IMR-90 (cell line): ENCODE data around the gene SLC12A4. TPM values are rescaled to one million over a fixed set of nuclear protein-coding genes. Genes with fewer than 3 reads are reported as not detected.

ENCODE experiments used
- ATAC-seq: fragments of 200-7000 bp; cut with Tn5 transposase; 2 replicates; pipeline ENCODE4 v1.9.1; 2020; ENCODE audit warnings: low read depth, mild to moderate bottlenecking, moderate library complexity
- BruUV-seq: library from RNA; stranded (reverse); fragments of 400-500 nt; replicated peaks from 2 replicates; lab custom pipeline; 2021; lab: Mats Ljungman, UMichigan
- CTCF ChIA-PET: fragments of 300-600 bp; formaldehyde crosslinking; extraction: SDS; loops from one replicate; lab custom pipeline; 2021; ENCODE audit warnings: antibody characterized with exemption; lab: Yijun Ruan, JAX
- POLR2A ChIA-PET: fragments of 300-600 bp; sonication (Branson Sonifier 250); formaldehyde crosslinking; loops from one replicate; lab custom pipeline; 2022; ENCODE audit warnings: antibody characterized with exemption; ENCODE audit not compliant: unreplicated experiment; lab: Charles Lee
- DNase-seq: peaks from one replicate; pipeline ENCODE4 v3.0.0; 2013
- H2AFZ ChIP-seq: replicated peaks from 2 replicates; pipeline ENCODE3; 2013; ENCODE audit warnings: low read length, mild to moderate bottlenecking; ENCODE audit not compliant: poor library complexity
- H2AK5ac ChIP-seq: 2 replicates; pipeline ENCODE4 v1.6.1; 2013; ENCODE audit warnings: low read depth, low read length, inconsistent platforms
- H2AK9ac ChIP-seq: replicated peaks from 2 replicates; pipeline ENCODE3; 2013; ENCODE audit warnings: mild to moderate bottlenecking, low read depth, low read length, moderate library complexity; ENCODE audit not compliant: poor library complexity
- H2BK120ac ChIP-seq: 2 replicates; pipeline ENCODE4 v1.6.1; 2013; ENCODE audit warnings: low read depth, low read length, inconsistent platforms
- H2BK15ac ChIP-seq: 3 replicates; pipeline ENCODE4 v1.6.1; 2013; ENCODE audit warnings: low read depth, low read length, inconsistent platforms
- H2BK20ac ChIP-seq: 2 replicates; pipeline ENCODE4 v1.6.1; 2013; ENCODE audit warnings: low read depth, mild to moderate bottlenecking, inconsistent platforms, low read length, moderate library complexity
- H2BK5ac ChIP-seq: 2 replicates; pipeline ENCODE4 v1.6.1; 2013; ENCODE audit warnings: mild to moderate bottlenecking, low read depth, low read length, inconsistent platforms; ENCODE audit not compliant: poor library complexity, severe bottlenecking
- H3K14ac ChIP-seq: replicated peaks from 2 replicates; pipeline ENCODE4 v1.6.1; 2013; ENCODE audit warnings: low read depth, low read length, inconsistent platforms
- H3K18ac ChIP-seq: 2 replicates; pipeline ENCODE4 v1.6.1; 2013; ENCODE audit warnings: low read depth, low read length, control low read depth
- H3K23ac ChIP-seq: 2 replicates; pipeline ENCODE4 v1.6.1; 2013; ENCODE audit warnings: low read depth, low read length, inconsistent platforms
- H3K27ac ChIP-seq: 2 replicates; pipeline ENCODE4 v1.5.1; 2013; ENCODE audit warnings: mild to moderate bottlenecking, control low read depth, low read length; ENCODE audit not compliant: insufficient read depth
- H3K27me3 ChIP-seq: 2 replicates; pipeline ENCODE4 v1.6.1; 2013; ENCODE audit warnings: low read length; ENCODE audit not compliant: control insufficient read depth, insufficient read depth
- H3K36me3 ChIP-seq: 2 replicates; pipeline ENCODE4 v1.6.1; 2013; ENCODE audit warnings: low read length, mixed read lengths; ENCODE audit not compliant: control insufficient read depth, insufficient read depth
- H3K4ac ChIP-seq: 2 replicates; pipeline ENCODE4 v1.6.1; 2013; ENCODE audit warnings: low read depth, low read length, inconsistent platforms
- H3K4me1 ChIP-seq: 2 replicates; pipeline ENCODE4 v1.6.1; 2013; ENCODE audit warnings: low read length, mixed read lengths; ENCODE audit not compliant: control insufficient read depth, insufficient read depth
- H3K4me2 ChIP-seq: 2 replicates; pipeline ENCODE4 v1.6.1; 2013; ENCODE audit warnings: low read depth, mild to moderate bottlenecking, control low read depth, low read length, moderate library complexity
- H3K4me3 ChIP-seq: 2 replicates; pipeline ENCODE4 v1.5.1; 2013; ENCODE audit warnings: low read depth, mild to moderate bottlenecking, control low read depth, low read length, moderate library complexity; ENCODE audit not compliant: insufficient read depth
- H3K56ac ChIP-seq: 2 replicates; pipeline ENCODE4 v1.6.1; 2013; ENCODE audit warnings: low read length, inconsistent platforms; ENCODE audit not compliant: insufficient read depth; ENCODE audit errors: extremely low read depth
- H3K79me1 ChIP-seq, 2 experiments: 2 replicates each; pipeline ENCODE4 v1.6.1; 2013; ENCODE audit warnings: low read length in 2 of 2, inconsistent platforms in 1 of 2, low read depth in 1 of 2
- H3K9ac ChIP-seq: 2 replicates; pipeline ENCODE4 v1.6.1; 2013; ENCODE audit warnings: low read depth, low read length, control low read depth
- H3K9me1 ChIP-seq: 2 replicates; pipeline ENCODE4 v1.6.1; 2013; ENCODE audit warnings: low read length, inconsistent platforms; ENCODE audit not compliant: insufficient read depth
- H3K9me3 ChIP-seq: 2 replicates; pipeline ENCODE4 v1.6.1; 2013; ENCODE audit warnings: low read length; ENCODE audit not compliant: control insufficient read depth, insufficient read depth
- H4K20me1 ChIP-seq: 2 replicates; pipeline ENCODE4 v1.6.1; 2013; ENCODE audit warnings: low read length, inconsistent platforms; ENCODE audit not compliant: insufficient read depth
- H4K5ac ChIP-seq: 2 replicates; pipeline ENCODE4 v1.6.1; 2013; ENCODE audit warnings: mild to moderate bottlenecking, low read depth, low read length, control low read depth
- H4K8ac ChIP-seq, 2 experiments: 2 replicates each; pipeline ENCODE4 v1.6.1; 2013; ENCODE audit warnings: low read depth in 2 of 2, low read length in 2 of 2, control low read depth in 1 of 2, inconsistent platforms in 1 of 2
- H4K91ac ChIP-seq: 2 replicates; pipeline ENCODE4 v1.6.1; 2013; ENCODE audit warnings: low read depth, low read length, inconsistent platforms; ENCODE audit not compliant: insufficient read depth
- CEBPB ChIP-seq: IDR thresholded peaks from 2 replicates; pipeline ENCODE4 v1.6.1; 2012; ENCODE audit warnings: low read depth, low read length, improper control_type of control experiment
- CHD1 ChIP-seq: IDR thresholded peaks from 2 replicates; pipeline ENCODE4 v1.6.1; 2012; ENCODE audit warnings: low read depth, low read length, improper control_type of control experiment
- MAFK ChIP-seq: IDR thresholded peaks from 2 replicates; pipeline ENCODE4 v1.6.1; 2012; ENCODE audit warnings: low read depth, low read length, improper control_type of control experiment
- MAZ ChIP-seq: IDR thresholded peaks from 2 replicates; pipeline ENCODE4 v1.6.1; 2012; ENCODE audit warnings: low read depth, mild to moderate bottlenecking, low read length, improper control_type of control experiment, moderate library complexity, borderline replicate concordance
- WGBS, 2 experiments: methylation state at CpG; one replicate each; pipeline versions ENCODE4 v1.1.5 to v1.1.7; 2013; ENCODE audit warnings: missing lambda C conversion rate in 2 of 2; ENCODE audit not compliant: insufficient read length in 1 of 2; ENCODE audit errors: extremely low coverage in 2 of 2; 5-methylcytosine and 5-hydroxymethylcytosine counted together
- dilution Hi-C: fragments of 300-500 bp; cut with HindIII; formaldehyde crosslinking; loops from one replicate; pipeline ENCODE4 v1.14.3; 2018; ENCODE audit warnings: low sequenced_read_pairs; ENCODE audit not compliant: unreplicated experiment
- in situ Hi-C: fragments of 300-500 bp; cut with MboI; formaldehyde crosslinking; loops from 3 replicates; pipeline ENCODE4 v1.14.3; 2019; ENCODE audit warnings: low sequenced_read_pairs, inconsistent platforms, mixed read lengths
- intact Hi-C: fragments of 100-400 bp; cut with micrococcal nuclease; formaldehyde crosslinking; loops from 2 replicates; pipeline ENCODE4 v1.10.0; 2022
- polyA plus RNA-seq, 3 experiments: library from polyadenylated mRNA; depleted of rRNA; stranded (reverse); fragments of >200 nt; gene quantifications; 2 replicates each; pipeline ENCODE4 v1.2.3, GENCODE V29; 2012; ENCODE audit warnings: low replicate concordance in 1 of 3
- total RNA-seq: library from RNA; depleted of rRNA; stranded (reverse); fragments of >200 nt; gene quantifications from 2 replicates; pipeline ENCODE4 v1.2.3, GENCODE V29; 2012

Gene SLC12A4
- total and polyA plus RNA-seq, 2 of the 4 experiments (the other 2 are of a cell fraction): 36.6 to 132 TPM

- Histone ChIP-seq H3K18ac (no peak overlapping the region), H2AK9ac (no peak overlapping the region), H2AFZ (no peak overlapping the region), H3K27me3 (peaks cover 5% of the 10 kb centered on the region), H3K4me2 (no peak overlapping the region), H2BK20ac (no peak overlapping the region), H2BK15ac (no peak overlapping the region), H3K36me3 (no peaks in the 10 kb centered on the region), H3K14ac (no peak overlapping the region), H3K56ac (no peak overlapping the region), H4K20me1 (no peaks in the 10 kb centered on the region), H3K9me3 (no peaks in the 10 kb centered on the region), H3K23ac (no peak overlapping the region), H4K5ac (no peak overlapping the region), H3K4me1 (peaks cover 2% of the 10 kb centered on the region), H4K91ac (no peak overlapping the region), H2AK5ac (no peak overlapping the region), H3K79me1 (no peaks in the 10 kb centered on the region), H2BK120ac (no peak overlapping the region), H3K4ac (no peak overlapping the region), H3K9ac (no peak overlapping the region), H3K27ac (no peak overlapping the region), H4K8ac (no peak overlapping the region), H2BK5ac (no peak overlapping the region), H3K9me1 (peaks cover 5% of the 10 kb centered on the region), H3K4me3 (no peak overlapping the region)
- intact Hi-C loops: no loop called here
- WGBS, 2 experiments: no CpG with 5 or more reads among the region's 9 CpGs
- ATAC-seq (no peak), DNase-seq (no peak)
- dilution Hi-C loops: no loop called here
- BruUV-seq: no TSS peak
- no peak for TF ChIP-seq MAZ
- no peak for TF ChIP-seq CEBPB
- TF ChIP-seq MAFK: no peak
- no peak for TF ChIP-seq CHD1
- in situ Hi-C loops: no loop called here
- POLR2A ChIA-PET: no interaction called here
- CTCF ChIA-PET: interaction anchor here (1.7 kb wide), 1 partner anchor 36 kb away, joined by 5 read pairs; no protein-coding TSS in a partner anchor
Measured at GRCh38 chr16:68005211-68005610, 36.8 kb upstream of the SLC12A4 start.
